Right kidney (tissue), 1 donor: ENCODE data around the gene POLE3.
"Not testable (repeated sequence)": the region's sequence is repeated elsewhere in the genome, so short reads cannot be mapped to it uniquely, and the experiment has no call there.

Source experiments
- DNase-seq: peaks from one replicate; pipeline ENCODE4 v3.0.0-alpha.2; 2016

Gene POLE3

GRCh38 chr9:113379094-113379828, 31.2 kb downstream of the POLE3 start:
- not testable (repeated sequence) for DNase-seq

GRCh38 chr9:113376634-113377567, 33.6 kb downstream of the POLE3 start, which contains the start of gene HDHD3:
Gene HDHD3 (minus strand): TSS chr9:113376986. CDS start chr9:113374354, 2,632 bp downstream.
- peak; percentile 87 for DNase-seq

GRCh38 chr9:113375057-113376023, 35.1 kb downstream of the POLE3 start:
- DNase-seq, result no peak

- no peak for DNase-seq
These were observed 36.6 kb downstream of the POLE3 start for GRCh38 chr9:113373676-113374392.

- no peak for DNase-seq
These were observed 37.2 kb downstream of the POLE3 start for GRCh38 chr9:113373256-113373655.

GRCh38 chr9:113372059-113372458, 38.4 kb downstream of the POLE3 start:
- no peak for DNase-seq

- DNase-seq, result no peak
These were observed 39.6 kb downstream of the POLE3 start for GRCh38 chr9:113370806-113371325.

DNA sequence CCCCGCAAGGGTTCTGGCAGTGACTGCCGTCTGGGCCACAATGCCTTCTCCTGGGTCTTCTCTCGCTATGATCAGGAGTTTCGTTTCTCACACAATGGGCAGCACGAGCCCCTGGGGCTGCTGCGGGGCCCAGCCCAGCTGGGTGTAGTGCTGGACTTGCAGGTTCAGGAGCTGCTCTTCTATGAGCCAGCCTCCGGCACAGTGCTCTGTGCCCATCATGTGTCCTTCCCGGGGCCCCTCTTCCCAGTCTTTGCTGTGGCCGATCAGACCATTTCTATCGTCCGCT, 40.7 kb downstream of the POLE3 start:
- DNase-seq, result no peak

DNA sequence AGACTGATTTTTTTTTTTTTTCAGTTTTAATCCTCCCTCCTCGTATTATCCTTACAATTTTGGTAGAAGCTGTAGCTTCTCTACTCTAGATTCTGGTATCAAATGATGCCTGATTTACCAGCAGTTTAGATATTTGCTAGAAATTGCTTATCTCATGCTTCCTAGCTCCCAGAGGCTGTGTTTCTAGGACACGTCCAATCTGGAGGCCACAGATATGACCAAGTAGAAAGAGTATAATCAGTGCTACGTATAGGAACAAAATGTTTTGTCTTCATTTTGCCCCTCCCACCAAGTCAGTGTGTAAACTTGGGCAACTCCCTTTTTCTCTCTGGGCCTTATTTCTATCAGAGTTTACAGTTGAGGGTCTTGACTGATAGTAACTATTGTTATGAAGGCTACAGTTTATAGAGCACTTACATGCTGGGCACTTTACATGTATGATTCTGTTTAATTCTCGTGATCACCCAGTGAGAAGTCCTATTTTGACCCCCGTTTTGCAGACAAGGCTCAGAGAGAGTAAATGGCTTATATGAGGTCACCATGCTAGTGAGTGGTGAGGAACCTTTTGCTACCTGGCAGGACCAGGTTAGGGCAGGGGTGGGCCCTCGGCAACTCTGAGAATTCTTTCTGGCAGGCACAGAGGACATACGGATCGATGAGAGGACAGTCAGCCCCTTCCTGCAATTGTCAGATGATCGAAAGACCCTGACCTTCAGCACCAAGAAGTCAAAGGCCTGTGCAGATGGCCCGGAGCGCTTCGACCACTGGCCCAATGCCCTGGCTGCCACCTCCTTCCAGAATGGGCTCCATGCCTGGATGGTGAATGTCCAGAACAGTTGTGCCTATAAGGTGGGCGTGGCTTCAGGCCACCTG, 41.3 kb downstream of the POLE3 start:
- DNase-seq, result no peak

DNA sequence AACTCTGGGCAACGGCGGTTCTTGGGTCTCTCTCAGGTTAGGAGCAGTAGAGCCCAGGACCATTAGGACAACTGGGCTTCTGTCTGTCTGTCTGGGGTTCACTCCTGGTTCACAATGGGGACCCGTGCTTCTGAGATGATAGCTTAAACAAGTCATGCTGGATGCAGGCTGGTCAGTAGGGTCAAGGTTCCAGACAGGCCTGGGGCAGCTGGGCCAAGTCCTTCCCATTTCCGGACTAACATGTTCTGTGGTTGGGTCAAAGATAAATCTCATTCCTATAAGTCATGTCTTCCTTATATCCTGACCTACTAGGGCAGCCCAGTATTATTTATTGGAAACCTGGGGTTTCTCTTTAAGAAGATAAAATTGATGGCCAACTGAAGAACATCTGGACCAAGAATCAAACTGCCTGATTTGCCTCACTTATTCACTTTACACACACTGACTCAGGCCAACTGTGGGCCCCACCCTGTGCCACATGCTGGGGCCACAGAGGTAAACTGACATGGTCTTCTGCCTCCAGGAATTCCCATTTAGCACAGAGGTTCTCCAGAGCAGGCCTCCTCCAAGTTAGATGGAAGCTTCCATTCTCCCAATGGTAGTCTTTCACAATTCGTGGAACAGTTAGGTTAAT, 42.0 kb downstream of the POLE3 start:
- no peak for DNase-seq

GRCh38 chr9:113365652-113366051, 44.8 kb downstream of the POLE3 start:
- not testable (repeated sequence) for DNase-seq

GRCh38 chr9:113364951-113365350, 45.5 kb downstream of the POLE3 start:
- no peak for DNase-seq

GRCh38 chr9:113363336-113363735, 47.1 kb downstream of the POLE3 start:
- DNase-seq, result no peak

- no peak for DNase-seq
These were observed 49.0 kb downstream of the POLE3 start for GRCh38 chr9:113361304-113362018.

GRCh38 chr9:113360242-113360842, 50.1 kb downstream of the POLE3 start:
- DNase-seq, result no peak

DNA sequence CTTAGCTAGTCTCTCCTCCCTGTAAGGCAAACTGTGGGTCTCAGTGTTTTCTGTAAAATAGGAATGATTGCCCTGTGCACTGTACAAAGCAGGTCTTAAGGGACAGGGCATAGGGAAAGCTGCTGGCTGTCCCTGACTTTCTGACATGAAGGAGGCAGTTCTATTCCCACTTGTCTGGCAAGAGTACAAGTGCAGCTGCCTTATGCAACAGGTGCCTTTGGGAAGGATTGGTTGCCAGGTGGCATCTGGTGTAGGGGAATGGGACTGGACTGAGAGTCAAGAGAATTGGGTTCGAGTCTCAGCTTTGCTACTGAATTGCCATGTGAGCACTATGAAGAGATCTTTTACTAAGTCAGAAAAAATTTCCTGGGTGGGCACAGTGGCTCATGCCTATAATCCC, 51.1 kb downstream of the POLE3 start:
- no peak for DNase-seq
